Spleen (tissue), 7 donors: ENCODE results near the gene RSPO3.

ENCODE experiments used
- POLR2A ChIP-seq, 3 donors: fragments of 450-650 bp; IDR thresholded peaks; one replicate each; pipeline ENCODE4 v1.5.1; 2017; ENCODE audit warnings: antibody characterized with exemption in 3 of 3, mild to moderate bottlenecking in 1 of 3
- POLR2AphosphoS5 ChIP-seq, 3 donors: sonication (generic); formaldehyde crosslinking; IDR thresholded peaks; one replicate each; pipeline ENCODE4 v1.5.1; 2017; ENCODE audit warnings: antibody characterized with exemption in 3 of 3
- TF ChIP-seq, protein P1 (sequence below), 11 experiments: fragments of 200-600 bp in 7 of 11; fragments of 450-650 bp in 4 of 11; sonication (generic) in 4 of 11; IDR thresholded peaks in 8 of 11; conservative IDR thresholded peaks in 3 of 11; 1 replicate in 7 of 11; 2 replicates in 4 of 11; pipeline versions ENCODE4 v1.4.0 to v1.8.0; 2016 to 2021; ENCODE audit warnings: antibody characterized with exemption in 11 of 11, inconsistent platforms in 4 of 11, mild to moderate bottlenecking in 1 of 11
- donor health status: DM: no; HTN: no; CAD: no; lungs with moderate emphysema.
- donor health status: DM: no; HTN: no; CAD: no.
- donor health status: DM: no; HTN: no; CAD: no.

DNA sequence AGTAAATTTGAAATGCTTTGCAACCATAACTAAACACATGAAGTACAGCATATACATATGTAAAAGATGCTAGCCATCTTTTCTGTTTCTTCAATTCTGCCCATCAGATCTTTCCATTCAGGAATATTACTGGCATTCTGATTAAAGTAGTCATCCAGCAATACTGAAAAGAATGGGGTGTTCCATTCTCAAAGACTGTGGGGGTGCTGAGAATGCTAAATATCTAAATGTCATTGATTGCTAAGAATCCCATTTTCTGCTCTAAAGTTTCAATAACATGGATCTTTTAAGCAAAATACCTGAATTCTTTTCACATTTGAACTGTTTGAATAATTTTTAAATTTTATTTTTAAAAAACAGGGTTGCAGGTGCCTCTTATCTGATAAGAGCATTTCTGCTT, 6.2 kb downstream of the RSPO3 start:
- TF ChIP-seq POLR2A (IDR thresholded peaks at IDR 0.05): no peak
- TF ChIP-seq POLR2AphosphoS5 (IDR thresholded peaks at IDR 0.05): no peak
- TF ChIP-seq, protein P1, sequence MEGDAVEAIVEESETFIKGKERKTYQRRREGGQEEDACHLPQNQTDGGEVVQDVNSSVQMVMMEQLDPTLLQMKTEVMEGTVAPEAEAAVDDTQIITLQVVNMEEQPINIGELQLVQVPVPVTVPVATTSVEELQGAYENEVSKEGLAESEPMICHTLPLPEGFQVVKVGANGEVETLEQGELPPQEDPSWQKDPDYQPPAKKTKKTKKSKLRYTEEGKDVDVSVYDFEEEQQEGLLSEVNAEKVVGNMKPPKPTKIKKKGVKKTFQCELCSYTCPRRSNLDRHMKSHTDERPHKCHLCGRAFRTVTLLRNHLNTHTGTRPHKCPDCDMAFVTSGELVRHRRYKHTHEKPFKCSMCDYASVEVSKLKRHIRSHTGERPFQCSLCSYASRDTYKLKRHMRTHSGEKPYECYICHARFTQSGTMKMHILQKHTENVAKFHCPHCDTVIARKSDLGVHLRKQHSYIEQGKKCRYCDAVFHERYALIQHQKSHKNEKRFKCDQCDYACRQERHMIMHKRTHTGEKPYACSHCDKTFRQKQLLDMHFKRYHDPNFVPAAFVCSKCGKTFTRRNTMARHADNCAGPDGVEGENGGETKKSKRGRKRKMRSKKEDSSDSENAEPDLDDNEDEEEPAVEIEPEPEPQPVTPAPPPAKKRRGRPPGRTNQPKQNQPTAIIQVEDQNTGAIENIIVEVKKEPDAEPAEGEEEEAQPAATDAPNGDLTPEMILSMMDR (IDR thresholded peaks at IDR 0.05 in 8 of 11, conservative IDR thresholded peaks at IDR 0.05 in 3 of 11): no peak
